Renal pelvis (tissue), 4 donors: ENCODE results near the gene MBD5. TPM values are rescaled to one million over a fixed set of nuclear protein-coding genes. Genes with fewer than 3 reads are reported as not detected.

Experiments used
- DNase-seq: peaks from one replicate; pipeline ENCODE4 v3.0.0-alpha.2; 2013
- polyA plus RNA-seq, 3 donors: library from polyadenylated mRNA; unstranded; fragments of 120-200 nt; gene quantifications; one replicate each; pipeline ENCODE4 v1.2.1, GENCODE V29; 2013; ENCODE audit not compliant: insufficient read length in 3 of 3

The MBD5 gene
- polyA plus RNA-seq, 3 donors = 42.4 to 52.0 (median 47.8) TPM

GRCh38 chr2:148298196-148298595 is 277.3 kb downstream of the MBD5 start:
- no peak for DNase-seq

- no peak for DNase-seq
Observed at GRCh38 chr2:148299616-148300015, 278.7 kb downstream of the MBD5 start.

DNA sequence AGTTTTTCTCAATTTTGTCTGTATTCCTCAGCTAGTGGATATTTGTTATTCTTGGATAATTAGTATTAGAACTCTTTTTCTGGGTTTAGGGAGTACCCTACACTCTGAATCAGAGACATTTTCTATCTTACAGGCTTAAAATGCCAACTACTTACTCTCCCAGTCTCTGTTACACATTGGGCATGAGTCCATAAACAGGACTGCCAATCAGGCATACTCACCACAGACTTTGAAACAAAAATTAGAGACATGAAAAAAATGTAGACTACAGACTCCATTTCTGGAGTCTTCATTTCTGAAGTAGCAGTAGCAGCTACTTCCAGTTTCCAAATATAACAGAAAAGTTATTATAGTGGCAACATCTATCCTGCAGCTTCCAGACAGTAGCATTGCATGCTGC is 279.7 kb downstream of the MBD5 start:
- no peak for DNase-seq

GRCh38 chr2:148301362-148301761 is 280.5 kb downstream of the MBD5 start:
- DNase-seq = no peak

DNA sequence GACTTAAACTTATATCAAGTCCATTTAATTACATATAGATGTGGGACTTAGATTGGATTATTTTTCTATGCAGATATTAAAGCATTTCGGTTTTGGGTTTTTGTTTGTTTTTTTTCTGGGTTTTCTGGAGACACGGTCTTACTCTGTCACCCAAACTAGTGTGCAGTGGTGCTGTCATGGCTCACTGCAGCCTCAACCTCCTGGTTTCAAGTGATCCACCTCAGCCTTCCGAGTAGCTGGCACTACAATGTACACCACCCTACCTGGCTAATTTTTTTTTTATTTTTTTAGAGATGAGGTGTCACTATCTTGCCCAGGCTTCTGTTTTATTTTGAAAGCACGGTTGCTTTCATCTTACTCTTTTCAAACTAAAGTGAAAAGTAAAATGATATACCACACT is 281.6 kb downstream of the MBD5 start:
- no peak for DNase-seq

DNA sequence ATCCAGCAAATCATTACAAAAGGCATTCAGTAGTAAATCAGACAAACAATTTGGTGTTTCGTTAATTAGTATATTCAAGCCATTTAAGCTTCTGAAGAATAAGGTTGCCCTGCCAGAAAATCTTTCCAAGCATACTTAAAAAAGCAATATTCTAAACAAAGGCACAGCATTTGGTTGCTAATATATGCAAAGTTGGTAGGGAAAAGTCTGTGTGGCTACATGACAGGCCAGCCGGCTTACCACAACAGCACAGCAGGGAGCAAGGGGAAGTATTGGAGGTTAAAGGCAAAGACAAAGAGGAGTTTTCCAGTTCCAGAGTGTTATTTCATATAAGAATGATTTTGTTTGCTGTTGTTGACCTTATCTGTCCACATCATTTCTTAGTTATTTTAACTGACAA is 282.3 kb downstream of the MBD5 start:
- no peak for DNase-seq

- no peak for DNase-seq
Observed at GRCh38 chr2:148305476-148305875, 284.6 kb downstream of the MBD5 start.

DNA sequence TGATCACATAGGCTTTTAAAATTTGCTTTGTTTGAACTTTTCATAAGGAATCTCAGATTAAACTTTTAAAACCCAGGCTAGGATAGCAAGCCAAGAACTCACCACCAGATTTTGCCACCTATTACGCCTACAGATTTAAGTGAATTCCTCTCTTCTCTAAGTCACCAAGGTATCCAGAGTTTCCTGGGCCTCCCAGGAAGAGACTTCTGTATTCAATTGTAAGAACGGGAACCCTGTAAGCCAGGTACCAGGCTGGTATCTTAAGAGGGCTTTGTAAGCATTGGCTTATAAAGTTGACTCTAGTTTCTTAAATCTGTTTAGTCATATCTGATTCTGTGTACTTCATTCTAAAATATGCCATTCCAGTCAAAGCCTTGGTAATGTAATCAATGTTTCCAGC is 285.1 kb downstream of the MBD5 start:
- no peak for DNase-seq

DNA sequence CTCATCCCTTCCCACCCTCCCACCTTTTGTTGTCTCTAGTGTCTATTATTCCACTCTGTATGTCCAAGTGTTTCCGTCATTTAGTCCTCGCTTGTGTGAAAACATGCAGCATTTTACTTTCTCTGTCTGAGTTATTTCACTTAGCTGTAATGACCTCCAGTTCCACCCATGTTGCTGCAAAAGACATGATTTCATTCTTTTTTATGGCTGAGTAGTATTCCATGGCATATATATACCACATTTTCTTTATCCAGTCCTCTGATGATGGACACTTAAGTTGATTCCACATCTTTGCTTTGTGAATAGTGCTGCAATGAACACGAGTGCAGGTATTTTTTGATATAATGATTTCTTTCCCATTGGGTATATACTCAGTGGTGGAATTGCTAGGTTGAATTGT is 296.7 kb downstream of the MBD5 start:
- DNase-seq = no peak

GRCh38 chr2:148338541-148338940 is 317.6 kb downstream of the MBD5 start:
- no peak for DNase-seq

- DNase-seq = no peak
Observed at GRCh38 chr2:148342086-148342485, 321.2 kb downstream of the MBD5 start.

DNA sequence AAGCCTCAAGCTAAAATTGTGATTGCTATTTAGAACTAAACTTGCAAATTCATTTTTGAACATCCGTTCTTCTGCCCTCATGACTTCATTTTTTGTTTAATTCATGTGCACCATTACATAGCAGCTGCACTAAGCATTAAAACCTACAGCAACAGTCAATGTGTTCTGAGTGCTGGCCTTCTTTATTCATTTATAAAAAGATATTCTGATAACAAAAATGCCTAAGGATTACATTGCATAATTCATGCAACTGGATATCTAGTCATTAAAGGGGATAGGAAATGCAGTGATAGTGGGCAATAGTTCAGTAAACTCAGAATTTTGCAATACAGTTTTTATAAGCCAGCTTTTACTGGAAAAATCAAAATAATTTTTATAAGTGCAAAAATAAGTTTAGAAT is 329.3 kb downstream of the MBD5 start:
- DNase-seq = no peak

GRCh38 chr2:148351437-148352143 is 330.7 kb downstream of the MBD5 start:
- no peak for DNase-seq

- DNase-seq = no peak
Observed at GRCh38 chr2:148358375-148358774, 337.5 kb downstream of the MBD5 start.

DNA sequence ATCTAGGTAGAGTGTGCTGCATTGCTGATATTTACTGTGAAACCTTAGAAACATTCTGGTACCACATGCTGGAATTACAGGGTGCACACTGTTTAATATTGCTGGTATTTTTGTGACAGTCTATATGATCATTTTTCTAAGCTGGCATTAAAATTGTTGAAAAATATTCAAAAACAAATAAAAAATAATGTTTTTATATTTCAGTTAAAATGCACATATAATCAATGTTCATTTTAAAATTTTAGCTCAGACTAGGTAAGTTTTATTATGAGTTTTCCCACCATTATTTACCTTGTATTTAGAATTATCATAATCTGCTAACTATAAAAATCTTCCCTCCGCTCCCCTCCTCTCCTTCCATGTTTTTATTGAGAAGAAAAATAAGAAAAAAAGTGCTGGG is 339.8 kb downstream of the MBD5 start:
- no peak for DNase-seq

DNA sequence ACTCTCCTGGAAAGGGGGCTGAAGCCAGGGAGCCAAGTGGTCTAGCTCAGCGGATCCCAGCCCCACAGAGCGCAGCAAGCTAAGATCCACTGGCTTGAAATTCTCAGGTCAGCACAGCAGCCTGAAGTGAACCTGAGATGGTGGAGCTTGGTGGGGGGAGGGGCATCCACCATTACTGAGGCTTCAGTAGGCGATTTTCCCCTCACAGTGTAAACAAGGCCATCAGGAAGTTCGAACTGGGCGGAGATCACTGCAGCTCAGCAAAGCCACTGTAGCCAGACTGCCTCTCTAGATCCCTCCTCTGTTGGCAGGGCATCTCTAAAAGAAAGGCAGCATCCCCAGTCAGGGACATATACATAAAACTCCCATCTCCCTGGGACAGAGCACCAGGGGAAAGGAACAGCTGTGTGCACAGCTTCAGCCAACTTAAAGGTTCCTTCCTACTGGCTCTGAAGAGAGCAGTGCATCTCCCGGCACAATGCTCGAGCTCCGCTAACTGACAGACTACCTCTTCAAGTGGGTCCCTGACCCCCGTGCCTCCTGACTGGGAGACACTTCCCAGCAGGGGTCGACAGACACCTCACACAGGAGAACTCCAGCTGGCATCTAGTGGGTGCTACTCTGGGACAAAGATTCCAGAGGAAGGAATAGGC is 341.4 kb downstream of the MBD5 start:
- DNase-seq = no peak

- DNase-seq = no peak
Observed at GRCh38 chr2:148375214-148375613, 354.3 kb downstream of the MBD5 start.

DNA sequence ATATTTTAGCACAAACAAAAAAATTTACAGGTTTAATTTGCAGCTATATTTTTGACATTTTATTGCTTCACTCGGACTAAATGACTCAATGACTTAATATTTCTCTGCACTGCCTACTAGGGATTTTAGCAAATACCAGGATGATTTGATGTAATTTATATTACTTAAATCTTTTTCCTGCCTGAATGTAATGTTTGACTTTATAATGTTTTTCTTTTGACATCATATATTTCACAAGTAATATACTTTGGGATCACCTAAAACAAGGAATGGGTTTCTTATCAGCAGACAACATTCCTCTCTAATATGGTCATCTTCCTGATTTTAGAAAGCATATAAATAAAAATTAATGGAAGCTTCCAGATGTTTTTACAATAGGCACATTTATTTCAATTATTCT is 370.4 kb downstream of the MBD5 start:
- DNase-seq = no peak

DNA sequence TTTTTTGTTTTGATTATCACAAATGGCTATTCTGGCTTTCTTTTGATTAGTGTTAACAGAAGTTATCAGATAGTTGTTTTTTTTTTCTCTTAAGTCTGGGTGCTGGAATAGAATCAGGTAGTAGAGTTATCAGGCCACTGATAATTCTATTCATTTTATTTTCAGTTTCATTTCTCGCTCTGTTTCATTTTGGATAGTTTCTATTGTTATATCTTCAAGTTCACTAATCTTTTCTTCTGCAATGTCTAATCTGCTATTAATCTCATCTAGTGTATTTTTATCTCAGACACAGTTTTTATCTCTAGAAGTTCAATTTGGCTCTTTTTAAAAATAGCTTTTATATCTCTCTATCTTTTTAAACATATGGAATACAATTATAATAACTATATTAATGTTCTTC is 381.9 kb downstream of the MBD5 start:
- DNase-seq = no peak

- no peak for DNase-seq
Observed at GRCh38 chr2:148410899-148411298, 390.0 kb downstream of the MBD5 start.

GRCh38 chr2:148416248-148416647 is 395.4 kb downstream of the MBD5 start:
- no peak for DNase-seq

GRCh38 chr2:148430101-148430500 is 409.2 kb downstream of the MBD5 start:
- DNase-seq = no peak

DNA sequence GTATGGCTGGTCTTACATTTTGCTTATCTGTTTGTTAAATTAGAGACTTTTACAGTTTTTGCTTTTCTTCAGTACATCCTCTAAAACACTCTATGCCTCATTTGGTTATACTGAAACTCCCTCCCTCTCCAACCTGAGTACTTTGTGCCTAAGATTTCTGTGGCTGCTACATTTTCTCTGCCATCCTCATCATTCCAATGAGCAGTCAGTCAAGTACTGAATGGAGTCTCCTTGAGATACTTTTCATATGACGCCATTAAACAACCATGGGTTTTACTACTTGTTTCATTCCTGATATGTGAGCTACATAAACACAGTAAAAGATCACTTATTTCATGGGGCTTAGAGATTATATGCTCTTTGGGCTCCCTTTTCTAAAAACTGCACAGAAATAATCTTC is 427.0 kb downstream of the MBD5 start:
- no peak for DNase-seq

DNA sequence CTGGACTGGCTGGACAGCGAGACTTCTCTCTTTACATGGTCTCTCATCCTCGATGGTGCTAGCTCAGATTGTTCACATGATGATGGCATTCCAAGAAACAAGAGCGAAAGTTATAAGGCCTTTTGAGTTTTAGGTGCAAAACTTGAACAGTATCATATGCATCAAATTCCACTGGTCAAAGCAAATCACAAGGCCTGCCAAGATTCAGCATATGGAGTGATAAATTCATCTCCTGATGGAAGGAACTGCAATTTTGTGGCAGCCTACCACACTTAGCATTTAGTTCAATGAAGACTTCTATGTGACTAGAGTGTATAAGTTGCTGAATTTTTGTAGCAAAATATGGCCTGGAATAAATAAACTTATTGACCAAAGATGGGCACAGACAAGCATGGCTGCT is 429.6 kb downstream of the MBD5 start:
- no peak for DNase-seq
